ENCODE results near the gene TTC34. TPM values are rescaled to one million over a fixed set of nuclear protein-coding genes. Genes with fewer than 3 reads are reported as not detected.

The TTC34 gene
- total and polyA plus RNA-seq, 2 donors from 2014 or later: 0.15 to 2.4 TPM

GRCh38 chr1:2598329-2598931 is 203.1 kb downstream of the TTC34 start:
- intact Hi-C loops (cut with DNase I): no loop called here

GRCh38 chr1:2597441-2598328 is 203.8 kb downstream of the TTC34 start:
- peaks cover 0 to 4% (median 0%) of the 10 kb centered on the region in 3 donors for H3K4me1 ChIP-seq (ENCODE audit: control insufficient read depth in 2 of 3, insufficient read depth in 2 of 3, low read depth in 1 of 3, low read length in 3 of 3)
- no peaks in the 10 kb centered on the region for H3K27me3 ChIP-seq (ENCODE audit: control insufficient read depth, insufficient read depth, low read length)
- H3K36me3 ChIP-seq (ENCODE audit: control insufficient read depth in 2 of 3, insufficient read depth in 3 of 3, low read length in 3 of 3): no peaks in the 10 kb centered on the region
- no peak for FAIRE-seq
- TF ChIP-seq CTCF (IDR thresholded peaks at IDR 0.05; ENCODE audit: borderline replicate concordance, extremely low read depth, insufficient read depth): no peak
- no peak overlapping the region for H3K9ac ChIP-seq (ENCODE audit: low read length in 3 of 3)
- intact Hi-C loops (cut with DNase I): no loop called here
- DNase-seq: peak in 1 of 5 donors; percentile 67
- no peak overlapping the region for H3K27ac ChIP-seq (ENCODE audit: low read depth in 2 of 2, low read length in 2 of 2)
- no peaks in the 10 kb centered on the region for H3K9me3 ChIP-seq (ENCODE audit: control insufficient read depth in 2 of 3, insufficient read depth in 1 of 3, low read length in 3 of 3)
- no peak overlapping the region for H3K4me3 ChIP-seq (ENCODE audit: low read length in 3 of 3)

More at GRCh38 chr1:2598329-2598931, 203.1 kb downstream of the TTC34 start:
- FAIRE-seq (no peak), DNase-seq (peak in 1 of 5 donors; percentile 53)
- Histone ChIP-seq H3K4me1 (ENCODE audit: control insufficient read depth in 2 of 3, insufficient read depth in 2 of 3, low read depth in 1 of 3, low read length in 3 of 3) (peaks cover 0 to 4% (median 0%) of the 10 kb centered on the region in 3 donors), H3K9ac (ENCODE audit: low read length in 3 of 3) (no peak overlapping the region), H3K27me3 (ENCODE audit: control insufficient read depth, insufficient read depth, low read length) (no peaks in the 10 kb centered on the region), H3K4me3 (ENCODE audit: low read length in 3 of 3) (no peak overlapping the region), H3K9me3 (ENCODE audit: control insufficient read depth in 2 of 3, insufficient read depth in 1 of 3, low read length in 3 of 3) (no peaks in the 10 kb centered on the region), H3K27ac (ENCODE audit: low read depth in 2 of 2, low read length in 2 of 2) (no peak overlapping the region), H3K36me3 (ENCODE audit: control insufficient read depth in 2 of 3, insufficient read depth in 3 of 3, low read length in 3 of 3) (no peaks in the 10 kb centered on the region)
- no peak for TF ChIP-seq CTCF (IDR thresholded peaks at IDR 0.05; ENCODE audit: borderline replicate concordance, extremely low read depth, insufficient read depth)

- no peaks in the 10 kb centered on the region for H3K36me3 ChIP-seq (ENCODE audit: control insufficient read depth in 2 of 3, insufficient read depth in 3 of 3, low read length in 3 of 3)
- no peak for TF ChIP-seq CTCF (IDR thresholded peaks at IDR 0.05; ENCODE audit: borderline replicate concordance, extremely low read depth, insufficient read depth)
- H3K9me3 ChIP-seq (ENCODE audit: control insufficient read depth in 2 of 3, insufficient read depth in 1 of 3, low read length in 3 of 3): no peaks in the 10 kb centered on the region
- no peaks in the 10 kb centered on the region for H3K27me3 ChIP-seq (ENCODE audit: control insufficient read depth, insufficient read depth, low read length)
- DNase-seq: no peak
- peaks cover 0 to 4% (median 0%) of the 10 kb centered on the region in 3 donors for H3K4me1 ChIP-seq (ENCODE audit: control insufficient read depth in 2 of 3, insufficient read depth in 2 of 3, low read depth in 1 of 3, low read length in 3 of 3)
- intact Hi-C loops (cut with DNase I): no loop called here
- H3K4me3 ChIP-seq (ENCODE audit: low read length in 3 of 3): no peak overlapping the region
- no peak overlapping the region for H3K27ac ChIP-seq (ENCODE audit: low read depth in 2 of 2, low read length in 2 of 2)
- no peak for FAIRE-seq
- no peak overlapping the region for H3K9ac ChIP-seq (ENCODE audit: low read length in 3 of 3)
Measured at GRCh38 chr1:2596530-2597333, 204.8 kb downstream of the TTC34 start.
